22Rv1 (cell line): ENCODE data around the gene PEX11G.
"Not testable (repeated sequence)": the region's sequence is repeated elsewhere in the genome, so short reads cannot be mapped to it uniquely, and the experiment has no call there.

ENCODE experiments used
- ZFX ChIP-seq: fragments of 450-650 bp; IDR thresholded peaks from 2 replicates; pipeline ENCODE4 v1.6.1; 2017; ENCODE audit warnings: antibody characterized with exemption, borderline replicate concordance
- TF ChIP-seq, protein P1 (sequence below): fragments of 450-650 bp; IDR thresholded peaks from 2 replicates; pipeline ENCODE4 v1.5.1; 2017; ENCODE audit warnings: mild to moderate bottlenecking

- TF ChIP-seq, protein P1, sequence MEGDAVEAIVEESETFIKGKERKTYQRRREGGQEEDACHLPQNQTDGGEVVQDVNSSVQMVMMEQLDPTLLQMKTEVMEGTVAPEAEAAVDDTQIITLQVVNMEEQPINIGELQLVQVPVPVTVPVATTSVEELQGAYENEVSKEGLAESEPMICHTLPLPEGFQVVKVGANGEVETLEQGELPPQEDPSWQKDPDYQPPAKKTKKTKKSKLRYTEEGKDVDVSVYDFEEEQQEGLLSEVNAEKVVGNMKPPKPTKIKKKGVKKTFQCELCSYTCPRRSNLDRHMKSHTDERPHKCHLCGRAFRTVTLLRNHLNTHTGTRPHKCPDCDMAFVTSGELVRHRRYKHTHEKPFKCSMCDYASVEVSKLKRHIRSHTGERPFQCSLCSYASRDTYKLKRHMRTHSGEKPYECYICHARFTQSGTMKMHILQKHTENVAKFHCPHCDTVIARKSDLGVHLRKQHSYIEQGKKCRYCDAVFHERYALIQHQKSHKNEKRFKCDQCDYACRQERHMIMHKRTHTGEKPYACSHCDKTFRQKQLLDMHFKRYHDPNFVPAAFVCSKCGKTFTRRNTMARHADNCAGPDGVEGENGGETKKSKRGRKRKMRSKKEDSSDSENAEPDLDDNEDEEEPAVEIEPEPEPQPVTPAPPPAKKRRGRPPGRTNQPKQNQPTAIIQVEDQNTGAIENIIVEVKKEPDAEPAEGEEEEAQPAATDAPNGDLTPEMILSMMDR: not testable (repeated sequence)
- not testable (repeated sequence) for TF ChIP-seq ZFX
These were observed 39.3 kb downstream of the PEX11G start for GRCh38 chr19:7449391-7450070.
